ENCODE measurements around the gene RNF180. TPM values are rescaled to one million over a fixed set of nuclear protein-coding genes. Genes with fewer than 3 reads are reported as not detected.
A peak's percentile ranks its signal among the peaks of the same experiment; 100 is the strongest.
"Not testable (repeated sequence)": the region's sequence is repeated elsewhere in the genome, so short reads cannot be mapped to it uniquely, and the experiment has no call there.

RNF180 gene
- total RNA-seq, 2 donors from 2014 or later: 16.9 to 22.9 TPM

DNA sequence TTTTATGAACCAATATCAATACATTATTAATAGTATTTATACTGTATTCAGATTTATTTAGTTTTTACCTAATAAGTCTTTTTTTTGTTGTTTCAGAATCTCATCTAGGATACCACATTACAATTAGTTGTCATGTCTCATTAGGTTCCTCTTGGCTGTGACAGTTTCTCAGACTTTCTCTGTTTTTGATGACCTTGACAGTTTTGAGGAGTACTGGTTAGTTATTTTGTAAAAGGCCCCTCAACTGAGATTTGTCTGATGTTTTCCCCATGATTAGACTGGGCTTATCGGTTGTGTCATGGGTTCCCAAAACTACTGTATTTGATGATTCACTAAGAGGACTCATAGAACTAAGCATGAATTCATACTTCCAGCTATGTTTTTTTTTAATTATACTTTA is 56.3 kb downstream of the RNF180 start:
- intact Hi-C loops (cut with DNase I): no loop called here
- DNase-seq: no peak
- no peak for ATAC-seq

DNA sequence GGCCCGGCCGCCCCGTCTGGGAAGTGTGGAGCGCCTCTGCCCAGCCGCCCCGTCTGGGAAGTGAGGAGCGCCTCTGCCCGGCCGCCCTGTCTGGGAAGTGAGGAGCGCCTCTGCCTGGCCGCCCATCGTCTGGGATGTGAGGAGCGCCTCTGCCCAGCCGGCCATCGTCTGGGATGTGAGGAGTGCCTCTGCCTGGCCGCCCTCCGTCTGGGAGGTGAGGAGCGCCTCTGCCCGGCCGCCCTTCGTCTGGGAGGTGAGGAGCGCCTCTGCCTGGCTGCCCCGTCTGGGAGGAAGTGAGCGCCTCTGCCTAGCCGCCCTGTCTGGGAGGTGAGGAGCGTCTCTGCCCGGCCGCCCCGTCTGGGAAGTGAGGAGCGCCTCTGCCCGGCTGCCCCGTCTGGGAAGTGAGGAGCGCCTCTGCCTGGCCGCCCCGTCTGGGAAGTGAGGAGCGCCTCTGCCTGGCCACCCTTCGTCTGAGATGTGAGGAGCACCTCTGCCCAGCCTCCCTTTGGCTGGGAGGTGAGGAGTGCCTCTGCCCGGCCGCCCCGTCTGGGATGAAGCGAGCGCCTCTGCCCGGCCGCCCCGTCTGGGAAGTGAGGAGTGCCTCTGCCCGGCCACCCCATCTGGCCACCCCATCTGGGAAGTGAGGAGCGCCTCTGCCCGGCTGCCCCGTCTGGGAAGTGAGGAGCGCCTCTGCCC is 59.8 kb downstream of the RNF180 start:
- intact Hi-C loops (cut with DNase I): loop anchor here in 1 of 2 donors (5.0 kb wide), 1 partner anchor 387 kb away; no protein-coding TSS in a partner anchor
- DNase-seq: not testable (repeated sequence)

DNA sequence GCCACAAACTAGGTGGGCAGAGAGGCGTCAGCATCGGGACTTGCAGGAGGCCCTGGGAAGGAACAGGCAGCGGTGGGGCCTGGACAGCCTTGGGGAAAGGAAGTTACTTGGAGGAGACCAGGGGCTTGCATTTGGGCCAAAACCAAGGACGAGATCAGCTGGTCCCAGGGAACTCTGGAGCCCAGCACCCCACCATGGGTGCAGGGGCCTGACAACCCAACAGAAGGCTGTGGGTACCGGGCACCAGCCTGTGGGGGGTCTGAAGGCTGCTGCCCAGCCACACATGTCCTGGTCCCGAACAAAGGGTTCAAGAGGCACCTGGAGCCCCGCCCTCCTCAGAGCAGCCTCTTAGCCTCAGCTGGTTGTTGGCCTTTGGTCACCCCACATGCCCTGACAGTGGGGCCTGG is 61.5 kb downstream of the RNF180 start:
- not testable (repeated sequence) for DNase-seq, ATAC-seq

More for the DNA sequence above, 59.8 kb downstream of the RNF180 start:
- not testable (repeated sequence) for ATAC-seq

DNA sequence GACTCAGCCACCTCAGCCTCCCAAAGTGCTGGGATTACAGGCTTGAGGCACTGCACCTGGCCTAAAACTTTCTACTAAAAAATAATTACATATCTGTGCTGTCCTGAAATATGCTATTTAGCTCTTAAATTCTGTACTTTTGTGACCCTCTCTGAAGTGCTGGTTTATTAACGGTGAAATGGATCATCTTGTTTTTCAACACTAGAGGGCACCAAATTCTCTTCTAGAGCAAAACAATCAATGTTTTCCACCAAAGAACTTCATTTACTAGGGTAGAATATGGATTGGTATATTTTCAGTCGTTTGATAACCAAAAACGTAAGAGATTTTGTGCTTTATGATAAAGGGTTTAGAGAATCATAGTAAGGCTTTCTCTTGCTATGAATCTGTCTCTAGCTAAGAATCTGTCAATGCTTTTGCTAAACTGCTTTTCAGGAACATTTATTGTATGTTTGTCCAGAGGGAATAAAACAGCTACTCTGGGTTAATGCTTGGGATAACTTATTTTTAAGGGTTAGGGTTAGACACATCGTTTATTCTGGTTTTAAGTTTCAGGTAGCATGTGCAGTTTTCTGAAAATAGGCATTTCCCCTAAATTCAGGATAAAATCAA is 63.6 kb downstream of the RNF180 start:
- intact Hi-C loops (cut with DNase I): loop anchor here in 1 of 2 donors (5.0 kb wide), 1 partner anchor 383 kb away; no protein-coding TSS in a partner anchor
- no peak for ATAC-seq
- DNase-seq: no peak

More for the DNA sequence above, 61.5 kb downstream of the RNF180 start:
- intact Hi-C loops (cut with DNase I): loop anchor here in 1 of 2 donors (5.0 kb wide), 1 partner anchor 385 kb away; no protein-coding TSS in a partner anchor

GRCh38 chr5:64260756-64261155 is 95.1 kb downstream of the RNF180 start:
- ATAC-seq: no peak

DNA sequence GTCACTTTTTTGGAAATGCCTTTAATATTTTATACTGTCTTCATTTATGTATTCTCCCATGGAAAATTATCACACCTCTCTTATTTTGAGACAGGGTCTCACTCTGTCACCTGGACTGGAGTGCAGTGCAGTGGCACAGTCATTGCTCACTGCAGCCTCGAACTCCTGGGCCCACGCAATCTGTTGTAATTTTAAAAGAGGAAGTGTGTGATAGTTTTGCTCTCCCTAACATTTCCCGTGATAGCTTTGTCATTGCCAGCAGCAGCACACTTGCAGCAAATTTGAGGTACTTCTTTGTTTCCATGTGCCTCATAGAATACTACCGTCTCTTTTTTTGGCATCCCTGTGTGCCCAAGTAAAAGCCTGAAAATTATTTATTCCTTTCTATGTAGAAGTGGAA is 103.5 kb downstream of the RNF180 start:
- ATAC-seq: no peak
- intact Hi-C loops (cut with DNase I): no loop called here
- DNase-seq: no peak

More at GRCh38 chr5:64260756-64261155, 95.1 kb downstream of the RNF180 start:
- intact Hi-C loops (cut with DNase I): no loop called here
- DNase-seq: no peak

- intact Hi-C loops (cut with DNase I): no loop called here
- DNase-seq: no peak
- ATAC-seq: no peak
These were observed 107.6 kb downstream of the RNF180 start for GRCh38 chr5:64273276-64273675.

GRCh38 chr5:64285188-64286130 is 119.8 kb downstream of the RNF180 start:
- ATAC-seq (no peak), DNase-seq (no peak)
- intact Hi-C loops (cut with DNase I): no loop called here

DNA sequence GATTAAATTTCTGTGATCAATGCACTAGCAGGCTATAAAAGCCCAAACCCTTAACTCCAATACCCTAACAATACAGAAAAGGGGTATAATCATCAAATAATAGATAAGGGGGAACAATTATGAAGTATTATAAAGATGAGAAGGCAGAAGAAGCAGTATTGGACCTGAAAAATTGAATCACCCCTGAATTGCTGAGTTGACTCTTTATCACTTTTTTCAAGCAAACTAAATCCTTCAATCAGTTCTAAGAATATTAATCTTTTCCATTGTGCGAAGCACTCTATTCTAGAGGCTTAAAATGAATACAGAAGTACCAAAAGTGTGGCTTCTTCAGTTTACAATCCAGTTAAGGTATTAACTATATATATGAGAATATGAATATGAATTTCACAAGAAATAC is 120.7 kb downstream of the RNF180 start:
- ATAC-seq (no peak), DNase-seq (no peak)
- intact Hi-C loops (cut with DNase I): no loop called here

DNA sequence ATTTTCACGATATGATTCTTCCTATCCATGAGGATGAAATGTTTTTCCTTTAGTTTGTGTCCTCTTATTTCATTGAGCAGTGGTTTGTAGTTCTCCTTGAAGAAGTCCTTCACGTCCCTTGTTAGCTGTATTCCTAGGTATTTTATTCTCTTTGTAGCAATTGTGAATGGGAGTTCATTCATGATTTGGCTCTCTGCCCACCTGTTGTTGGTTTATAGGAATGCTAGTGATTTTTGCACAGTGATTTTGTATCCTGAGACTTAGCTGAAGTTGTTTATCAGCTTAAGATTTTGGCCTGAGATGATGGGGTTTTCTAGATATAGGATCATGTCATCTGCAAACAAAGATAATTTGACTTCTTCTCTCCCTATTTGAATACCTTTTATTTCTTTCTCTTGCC is 122.9 kb downstream of the RNF180 start:
- intact Hi-C loops (cut with DNase I); DNase-seq; ATAC-seq: not testable (repeated sequence)

DNA sequence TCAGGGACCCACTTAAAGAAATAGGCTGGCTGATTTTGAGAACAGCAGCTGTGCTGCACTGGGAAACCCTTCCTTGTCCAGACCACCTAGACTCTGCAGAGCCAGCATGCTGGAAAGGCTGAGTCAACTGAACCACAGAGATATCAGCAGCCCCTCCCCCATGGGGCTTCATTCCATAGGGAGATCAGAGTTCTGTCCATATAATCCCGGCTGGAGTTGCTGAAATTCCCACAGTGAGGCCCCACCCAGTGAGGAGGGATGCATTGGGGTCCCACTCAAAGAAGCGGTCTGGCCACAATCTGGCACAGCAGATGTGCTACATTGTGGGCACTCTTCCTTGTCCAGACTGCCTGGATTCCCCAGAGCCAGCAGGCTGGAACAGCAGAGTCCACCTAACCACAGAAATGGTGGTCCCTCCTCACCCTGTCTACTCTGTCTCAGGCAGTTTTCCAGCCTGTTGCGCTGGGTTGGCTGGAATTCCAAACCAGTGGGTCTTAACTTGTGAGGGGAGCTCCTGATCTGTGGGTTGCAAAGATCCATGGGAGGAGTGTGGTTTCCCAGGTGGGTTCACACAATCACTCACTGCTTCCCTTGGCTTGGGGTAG is 127.1 kb downstream of the RNF180 start:
- ATAC-seq: no peak
- no peak for DNase-seq
- intact Hi-C loops (cut with DNase I): no loop called here

DNA sequence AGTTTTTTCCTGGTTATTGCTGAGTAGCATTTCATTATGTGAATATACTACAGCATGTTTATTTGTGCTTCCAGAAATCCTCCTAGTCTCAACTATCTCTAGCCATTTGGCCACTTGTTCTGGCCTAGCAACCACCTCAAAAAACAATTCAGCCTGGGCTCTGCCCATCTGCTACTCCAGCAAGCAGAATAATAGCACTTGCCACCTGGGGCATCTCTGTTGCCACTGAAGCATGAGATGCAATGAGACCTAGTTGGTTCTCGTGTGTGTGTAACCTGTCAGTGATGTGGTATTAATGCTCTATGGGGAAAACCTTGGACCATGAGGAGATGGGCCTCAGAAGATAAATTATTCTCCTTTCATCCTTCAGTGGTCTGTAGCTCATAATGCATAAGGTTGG is 129.5 kb downstream of the RNF180 start:
- no peak for ATAC-seq
- DNase-seq: no peak
- intact Hi-C loops (cut with DNase I): no loop called here

GRCh38 chr5:64298586-64298985 is 132.9 kb downstream of the RNF180 start:
- intact Hi-C loops (cut with DNase I): no loop called here
- DNase-seq (no peak), ATAC-seq (no peak)

DNA sequence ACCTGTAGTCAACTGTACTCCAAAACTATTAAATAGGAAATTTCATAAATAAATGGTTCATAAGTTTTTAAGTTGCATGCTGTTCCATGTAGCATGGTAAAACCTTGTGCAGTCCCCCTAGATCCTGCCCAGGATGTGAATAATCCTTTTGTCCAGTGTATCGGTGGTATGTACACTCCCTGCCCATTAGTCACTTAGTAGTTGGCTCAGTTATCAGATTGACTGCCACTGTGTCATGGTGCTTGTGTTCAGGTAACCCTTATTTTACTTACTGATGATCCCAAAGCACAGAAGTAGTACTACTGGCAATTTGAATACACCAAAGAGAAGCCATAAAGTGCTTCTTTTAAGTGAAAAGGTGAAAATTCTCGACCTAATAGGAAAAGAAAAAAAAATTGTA is 134.2 kb downstream of the RNF180 start:
- ATAC-seq (no peak), DNase-seq (no peak)
- intact Hi-C loops (cut with DNase I): no loop called here

GRCh38 chr5:64301566-64301965 is 135.9 kb downstream of the RNF180 start:
- intact Hi-C loops (cut with DNase I): no loop called here
- DNase-seq (no peak), ATAC-seq (no peak)

DNA sequence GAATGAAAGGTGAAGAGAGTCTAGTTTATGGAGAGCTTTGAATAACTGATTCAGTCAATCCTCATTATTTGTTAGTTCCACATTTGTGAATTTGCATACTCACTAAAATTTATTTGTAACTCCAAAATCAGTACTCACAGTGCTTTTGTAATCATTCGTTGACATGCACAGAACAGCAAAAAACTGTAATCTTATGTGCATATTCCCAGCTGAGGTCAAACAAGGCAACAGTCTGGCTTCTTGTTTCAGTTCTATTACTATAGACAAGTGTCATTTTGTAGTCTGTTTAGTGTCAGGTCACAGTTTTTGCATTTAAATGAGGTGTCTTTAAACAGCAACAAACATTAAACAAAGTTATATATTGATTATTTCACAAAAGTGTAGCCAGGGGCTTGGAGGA is 142.5 kb downstream of the RNF180 start:
- intact Hi-C loops (cut with DNase I): no loop called here
- no peak for DNase-seq
- ATAC-seq: no peak

GRCh38 chr5:64312491-64312890 is 146.8 kb downstream of the RNF180 start:
- no peak for ATAC-seq
- DNase-seq: no peak
- intact Hi-C loops (cut with DNase I): no loop called here

DNA sequence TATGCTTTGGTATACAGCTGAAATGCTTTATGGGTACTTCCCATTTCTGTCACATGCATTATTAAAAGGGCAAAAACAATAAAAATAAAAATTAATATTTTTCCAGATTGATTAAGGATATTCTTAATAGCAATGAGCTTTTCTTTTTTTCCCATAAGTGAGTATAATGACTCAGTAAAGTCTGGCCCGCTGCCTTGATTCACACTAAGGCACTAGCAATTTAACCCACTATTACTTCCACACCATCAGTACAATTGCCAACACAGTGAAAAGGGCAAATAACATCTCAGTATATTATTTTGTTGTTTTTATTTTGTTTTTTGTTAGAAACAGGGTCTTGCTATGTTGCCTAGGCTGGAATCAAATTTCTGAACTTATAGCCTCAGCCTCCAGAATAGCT is 150.1 kb downstream of the RNF180 start:
- ATAC-seq (no peak), DNase-seq (peak; percentile 22)
- intact Hi-C loops (cut with DNase I): no loop called here

GRCh38 chr5:64318175-64318574 is 152.5 kb downstream of the RNF180 start:
- intact Hi-C loops (cut with DNase I): no loop called here
- ATAC-seq (no peak), DNase-seq (no peak)

Measured in left cardiac atrium (tissue), 4 donors.